Suprapubic skin (tissue), 4 donors: ENCODE measurements around the gene LRRC47.

Experiments used
- CTCF ChIP-seq, 2 donors: fragments of 200-600 bp in 1 of 2; fragments of 450-650 bp in 1 of 2; sonication (generic) in 1 of 2; IDR thresholded peaks; one replicate each; pipeline ENCODE4 v1.5.1; 2016 to 2019; ENCODE audit warnings: antibody characterized with exemption in 2 of 2, mild to moderate bottlenecking in 1 of 2, moderate library complexity in 1 of 2
- EP300 ChIP-seq: sonication (generic); formaldehyde crosslinking; IDR thresholded peaks from one replicate; pipeline ENCODE4 v1.6.1; 2017; ENCODE audit warnings: antibody characterized with exemption
- POLR2A ChIP-seq, 2 donors: fragments of 450-650 bp; IDR thresholded peaks; one replicate each; pipeline ENCODE4 v1.6.1; 2017; ENCODE audit warnings: antibody characterized with exemption in 2 of 2, mild to moderate bottlenecking in 2 of 2, moderate library complexity in 2 of 2
- POLR2AphosphoS5 ChIP-seq, 3 donors: sonication (generic); formaldehyde crosslinking; IDR thresholded peaks; one replicate each; pipeline ENCODE4 v1.6.1; 2017; ENCODE audit warnings: antibody characterized with exemption in 3 of 3

DNA sequence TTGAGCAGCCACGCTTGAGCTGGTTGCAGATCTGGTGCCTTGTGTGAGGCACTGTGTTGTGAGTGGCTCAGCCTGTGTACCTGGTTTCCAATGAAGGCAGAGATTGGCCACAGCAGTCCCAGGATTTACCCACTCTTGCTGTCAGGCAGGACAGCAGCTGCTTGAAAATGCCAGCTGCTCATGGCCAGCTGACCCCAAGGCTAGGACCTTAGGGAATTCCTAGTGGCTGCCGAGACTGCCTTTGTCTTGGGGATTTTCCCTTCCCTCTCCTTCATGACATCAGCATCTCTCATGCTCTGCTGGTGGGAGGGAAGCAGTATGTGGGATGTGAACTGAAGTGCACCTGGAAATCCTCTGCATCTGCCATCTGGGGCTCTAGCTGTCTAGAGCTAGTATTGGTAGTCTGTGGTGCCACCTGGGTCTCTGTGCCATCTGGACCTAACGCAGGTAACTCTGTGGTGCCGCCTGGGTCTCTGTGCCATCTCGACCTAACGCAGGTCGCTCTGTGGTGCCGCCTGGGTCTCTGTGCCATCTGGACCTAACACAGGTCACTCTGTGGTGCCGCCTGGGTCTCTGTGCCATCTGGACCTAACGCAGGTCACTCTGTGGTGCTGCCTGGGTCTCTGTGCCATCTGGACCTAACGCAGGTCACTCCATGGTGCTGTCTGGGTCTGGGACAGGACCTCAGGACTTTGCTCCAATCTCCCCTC, 3.8 kb upstream of the LRRC47 start:
- TF ChIP-seq CTCF (IDR thresholded peaks at IDR 0.05) = no peak
- TF ChIP-seq POLR2AphosphoS5 (IDR thresholded peaks at IDR 0.05) = no peak
- TF ChIP-seq POLR2A (IDR thresholded peaks at IDR 0.05) = no peak
- no peak for TF ChIP-seq EP300
